T1000 (cell line): ENCODE data around the gene QSOX2.

Source experiments
- DNase-seq: peaks from one replicate; lab custom pipeline; 2025; ENCODE audit warnings: mixed read lengths; lab: John Stamatoyannopoulos, UW

QSOX2 gene

GRCh38 chr9:136203408-136204144 is 42.0 kb downstream of the QSOX2 start:
- DNase-seq: no peak

- DNase-seq: no peak
Measured at GRCh38 chr9:136202454-136203407, 42.9 kb downstream of the QSOX2 start.

GRCh38 chr9:136201609-136202453 is 43.8 kb downstream of the QSOX2 start:
- no peak for DNase-seq

DNA sequence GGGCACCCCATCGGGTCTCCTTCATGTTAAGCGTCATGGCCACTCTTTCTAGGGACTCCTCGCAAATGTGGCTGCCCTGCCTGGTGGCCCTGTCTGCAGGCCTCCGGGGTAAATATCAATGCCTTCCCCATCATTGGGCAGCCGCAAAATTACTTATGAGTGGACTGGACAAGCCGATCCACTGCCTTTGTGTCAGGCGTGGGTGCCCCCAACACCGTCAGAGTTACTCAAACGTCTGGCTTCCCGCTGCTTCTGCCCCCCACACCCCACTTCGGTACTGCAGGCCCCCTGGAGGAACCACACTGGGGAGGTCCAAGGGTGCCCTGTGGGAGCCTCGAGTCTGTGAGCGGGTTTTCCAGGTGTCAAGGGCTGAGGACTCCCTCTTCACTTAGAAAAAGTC is 44.4 kb downstream of the QSOX2 start:
- no peak for DNase-seq

GRCh38 chr9:136200424-136200823 is 45.2 kb downstream of the QSOX2 start:
- no peak for DNase-seq

- DNase-seq: no peak
Measured at GRCh38 chr9:136199391-136200288, 46.0 kb downstream of the QSOX2 start.

DNA sequence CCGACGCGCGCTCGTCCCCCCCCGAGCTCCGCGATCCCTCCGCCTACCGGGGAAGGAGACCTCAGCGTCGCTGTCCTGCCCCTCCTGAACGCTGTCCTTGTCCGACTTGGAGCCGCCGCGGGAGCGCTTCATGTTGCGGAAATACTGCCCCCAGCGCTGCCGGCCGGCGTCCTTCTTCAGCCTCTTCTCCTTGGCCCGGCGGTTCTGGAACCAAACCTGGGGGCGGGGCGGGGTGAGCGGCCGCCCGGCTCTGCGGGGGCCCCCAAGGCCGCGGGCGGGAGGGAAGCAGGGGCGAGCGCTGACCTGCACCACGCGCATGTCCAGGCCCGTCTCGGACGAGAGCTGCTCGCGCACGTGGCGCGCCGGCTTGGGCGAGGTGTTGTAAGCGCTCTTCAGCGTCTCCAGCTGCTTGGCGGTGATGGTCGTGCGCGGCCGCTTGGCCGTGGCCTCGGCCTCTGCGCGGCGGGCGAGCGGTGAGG is 47.0 kb downstream of the QSOX2 start:
- DNase-seq: no peak

DNA sequence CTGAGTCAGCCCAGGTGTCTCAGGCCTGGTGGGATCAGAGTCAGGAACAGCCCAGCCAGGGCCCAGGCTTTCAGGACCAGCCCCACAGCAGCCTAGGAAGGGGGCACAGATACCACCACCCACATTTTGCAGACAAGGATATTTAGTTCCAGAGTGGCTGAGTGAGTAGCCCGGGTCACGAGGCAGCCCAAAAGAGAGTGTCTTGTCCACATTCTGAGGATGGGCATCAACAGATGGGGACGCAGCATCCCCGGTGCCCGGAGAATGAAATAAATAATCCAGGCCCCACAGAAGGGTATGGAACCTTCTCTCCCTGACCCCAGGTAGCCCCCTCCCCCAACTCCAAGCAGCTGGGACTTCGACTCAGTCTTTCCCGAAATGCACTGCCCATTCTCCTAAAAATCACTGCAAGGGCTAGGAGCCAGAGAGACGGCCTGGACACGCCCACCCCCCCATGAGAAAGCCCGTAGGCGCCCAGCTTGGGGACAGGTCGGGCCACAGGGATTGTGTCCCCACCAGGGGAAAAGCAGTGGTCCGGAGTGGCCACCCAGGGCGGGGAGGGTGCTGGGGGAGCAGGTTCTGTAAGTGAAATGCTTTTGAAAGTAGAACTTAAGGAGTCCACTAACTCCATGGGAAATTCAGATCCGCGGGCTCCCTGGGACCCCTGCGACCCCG is 47.5 kb downstream of the QSOX2 start:
- DNase-seq: no peak

DNA sequence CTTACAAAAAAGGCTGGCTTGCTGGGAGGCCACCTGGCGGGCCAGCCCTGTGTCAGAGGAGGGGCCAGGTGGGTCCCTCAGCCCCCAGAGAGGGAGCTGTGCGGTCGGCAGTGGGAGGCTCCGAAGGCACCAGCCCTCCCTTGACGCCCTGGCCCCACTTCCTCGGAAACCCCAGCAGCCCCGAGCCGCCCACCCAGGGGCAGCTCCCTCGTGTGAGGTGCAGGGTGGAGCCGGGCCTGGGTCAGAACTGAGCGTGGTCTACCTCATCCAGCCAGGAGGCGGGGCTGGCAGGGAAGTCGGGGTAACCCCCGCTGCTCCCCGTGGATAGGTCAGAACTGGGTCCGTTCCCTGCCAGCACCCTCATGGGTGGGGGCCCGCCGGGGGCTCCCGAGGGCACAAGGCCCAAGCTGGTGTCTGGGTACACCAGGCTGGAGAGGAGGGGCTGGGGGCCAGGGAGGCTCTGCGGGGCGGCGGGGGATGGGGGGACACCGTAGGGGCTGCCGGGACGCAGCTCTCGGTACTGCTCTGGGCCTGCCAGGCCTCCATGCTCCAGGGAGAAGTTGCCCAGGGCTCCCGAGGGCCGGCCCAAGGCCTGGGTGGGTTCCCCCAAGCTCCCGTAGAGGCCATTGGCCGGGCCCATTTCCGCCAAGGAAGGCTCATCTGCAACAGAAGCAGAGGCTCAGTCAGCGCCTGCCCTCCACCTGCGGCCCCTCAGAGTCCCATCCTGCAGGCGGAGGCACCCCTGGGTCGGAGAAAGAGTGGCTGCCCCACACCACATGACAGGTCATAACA is 48.3 kb downstream of the QSOX2 start:
- DNase-seq: no peak

DNA sequence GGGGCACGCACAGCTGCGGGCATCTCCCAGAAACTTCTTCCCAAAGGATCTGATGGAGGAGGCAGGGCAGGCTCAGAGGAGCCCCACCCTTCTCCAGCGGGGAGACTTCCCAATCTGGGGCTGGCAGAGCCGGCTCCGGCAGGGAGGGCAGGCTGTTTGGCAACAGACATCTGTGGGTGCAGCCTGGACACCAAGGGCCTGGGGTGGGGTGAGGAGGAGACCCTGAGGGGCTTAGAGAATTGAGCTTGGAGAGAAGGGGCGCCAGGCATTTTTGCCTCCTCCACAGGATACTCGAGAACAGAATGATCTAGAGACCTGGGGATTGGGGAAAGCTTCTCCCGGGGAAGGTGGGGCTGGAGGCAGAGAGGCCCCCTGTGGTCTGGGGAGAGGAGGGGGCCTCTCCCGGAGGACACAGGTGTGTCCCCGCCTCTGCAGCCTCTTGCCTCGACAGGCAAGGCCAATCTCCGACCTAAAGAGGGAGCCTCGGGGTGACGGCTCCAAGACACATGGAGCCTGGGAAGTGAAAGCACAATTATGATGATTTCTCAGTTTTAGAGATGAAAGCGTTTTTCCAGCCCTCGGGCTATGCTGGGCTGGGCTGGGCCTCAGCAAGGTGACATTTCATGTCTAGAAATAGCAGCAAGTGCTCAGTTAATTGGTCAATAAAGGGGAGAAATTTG is 49.1 kb downstream of the QSOX2 start:
- no peak for DNase-seq

DNA sequence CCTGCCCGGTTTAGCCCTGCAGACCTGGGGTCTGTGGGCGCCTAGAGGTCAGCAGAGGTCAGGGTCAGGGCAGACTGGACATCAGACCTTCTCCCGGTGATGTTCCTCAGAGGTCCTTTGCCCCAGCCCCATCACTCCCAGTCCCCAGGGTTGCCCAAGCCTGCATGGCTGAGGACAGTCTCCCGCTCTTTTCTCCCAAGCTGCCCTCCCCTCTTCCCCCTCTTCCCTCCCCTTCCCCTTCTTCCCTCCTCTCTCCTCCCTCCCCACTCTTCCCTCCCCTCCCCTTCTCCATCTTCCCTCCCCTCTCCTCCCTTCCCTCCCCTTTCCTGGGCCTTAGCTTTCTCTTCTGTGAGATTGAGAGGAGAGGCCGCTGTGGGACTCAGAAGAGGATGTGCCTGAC is 51.1 kb downstream of the QSOX2 start:
- DNase-seq: no peak

GRCh38 chr9:136193891-136194279 is 51.7 kb downstream of the QSOX2 start:
- no peak for DNase-seq

DNA sequence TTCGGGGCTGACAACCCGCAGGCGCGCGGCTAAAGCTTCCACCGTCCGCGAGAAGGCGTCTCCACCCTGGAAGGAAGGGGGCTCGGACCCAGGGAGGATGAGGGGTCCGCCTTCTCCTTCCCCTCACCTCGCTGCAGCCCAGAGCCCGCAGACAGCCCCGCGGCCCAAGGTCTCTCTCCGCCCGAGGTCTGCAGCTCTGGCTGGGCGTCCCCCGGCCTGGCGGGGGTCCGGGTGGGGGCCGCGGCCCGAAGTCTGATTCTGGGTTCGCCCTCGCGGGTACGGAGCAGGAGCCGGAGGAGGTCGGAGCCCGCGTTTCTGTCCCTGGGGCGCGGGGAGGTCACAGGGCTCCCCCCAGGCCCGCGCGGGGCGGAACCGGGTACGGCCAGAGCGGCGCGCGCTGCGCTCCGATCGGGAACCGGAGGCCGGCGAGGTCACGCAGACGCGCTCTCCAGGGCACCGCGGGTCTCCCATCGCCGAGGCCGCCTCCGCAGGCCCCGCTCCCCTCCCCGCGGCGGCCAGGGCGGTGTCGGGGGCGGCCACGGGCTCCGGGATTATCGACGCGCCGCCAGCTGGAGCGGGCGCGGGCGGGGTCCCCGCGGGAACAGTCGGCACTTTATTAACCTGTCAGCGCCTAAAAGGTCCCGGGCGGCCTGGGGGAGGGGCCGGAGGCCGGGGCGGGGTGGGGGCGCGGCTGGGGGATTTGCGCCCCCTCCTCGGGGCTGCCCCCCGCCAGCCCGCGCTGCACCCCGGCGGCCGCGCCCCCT is 52.3 kb downstream of the QSOX2 start:
- no peak for DNase-seq

DNA sequence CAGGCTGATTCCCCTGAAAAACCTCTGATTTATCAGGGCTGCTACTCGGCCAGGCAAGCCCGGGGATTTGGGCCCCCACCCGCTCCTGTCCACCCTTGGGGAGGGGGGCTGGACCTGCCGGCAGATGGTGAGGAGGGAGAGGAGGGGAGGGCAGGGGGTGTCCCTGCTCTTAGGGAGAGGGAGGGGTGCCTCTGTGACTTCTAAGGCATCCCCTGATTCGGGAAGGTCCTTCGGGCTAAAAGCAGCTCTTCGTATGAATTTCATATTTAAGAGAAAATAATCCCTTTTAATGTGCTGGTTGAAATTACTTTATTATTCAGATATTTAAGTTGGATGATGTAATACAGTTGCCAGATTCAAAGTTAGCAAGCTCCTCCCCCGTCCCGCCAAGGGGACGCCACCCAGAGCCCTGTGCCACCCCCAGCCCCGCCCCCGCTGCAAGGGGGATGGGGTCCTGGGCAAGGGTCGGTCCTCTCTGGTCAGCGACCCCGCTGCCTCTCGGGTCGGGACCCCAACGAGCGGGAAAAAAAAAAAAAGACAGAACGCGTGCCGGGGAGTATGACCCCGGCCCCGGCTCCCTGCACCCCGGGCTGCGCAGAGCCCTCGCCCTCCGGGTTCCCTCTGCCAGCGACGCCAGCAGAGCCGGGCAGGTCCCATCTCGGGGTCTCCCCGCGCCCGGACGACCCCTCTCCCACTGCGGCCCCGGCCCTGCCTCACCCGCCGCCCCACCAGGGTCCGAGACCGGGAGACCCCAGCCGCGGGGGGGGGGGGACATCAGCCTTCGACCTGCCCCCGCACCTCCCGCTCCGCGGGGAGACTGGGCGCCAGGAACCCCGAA is 53.1 kb downstream of the QSOX2 start:
- no peak for DNase-seq

GRCh38 chr9:136191960-136192286 is 53.7 kb downstream of the QSOX2 start:
- no peak for DNase-seq

DNA sequence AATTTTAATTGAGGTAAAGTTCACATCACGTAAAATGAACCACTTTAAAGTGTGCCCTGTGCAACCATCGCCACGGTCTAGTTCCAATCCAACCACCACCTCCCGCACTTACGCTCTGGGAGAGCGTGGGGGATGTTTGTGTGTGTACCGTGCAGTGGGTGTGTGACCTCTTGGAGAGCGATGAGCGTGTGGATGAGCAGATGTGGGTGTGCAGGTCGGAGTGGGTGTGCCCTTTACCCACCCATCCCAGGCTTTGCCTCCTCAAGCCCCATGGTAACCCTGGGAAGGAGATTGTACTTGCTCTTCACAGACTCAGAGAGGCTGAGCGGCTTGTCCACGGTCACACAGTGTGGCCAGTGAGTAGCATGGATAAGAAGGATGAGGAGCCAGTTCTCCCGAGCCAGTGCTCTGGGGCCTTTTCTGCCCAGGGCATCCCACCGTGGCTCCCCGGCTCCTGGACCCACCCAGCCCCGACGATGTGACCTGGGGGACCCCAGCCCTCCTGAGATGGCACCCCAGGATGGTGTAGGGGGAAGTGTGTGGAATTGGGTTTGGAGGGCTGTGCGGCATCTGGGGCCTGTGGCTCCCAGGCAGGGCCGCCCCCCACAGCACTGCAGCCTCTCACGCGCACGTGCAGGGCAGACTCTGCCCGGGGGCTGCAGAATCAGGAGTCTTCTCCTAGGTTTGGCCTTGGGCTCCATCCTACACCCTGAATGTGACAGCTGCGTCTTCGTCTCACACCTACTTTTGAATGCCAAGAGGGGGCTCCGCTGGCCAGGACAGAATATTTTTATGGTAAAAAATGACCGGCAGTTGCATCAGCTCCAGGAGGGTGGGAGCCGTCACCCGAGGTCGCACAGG is 54.3 kb downstream of the QSOX2 start:
- no peak for DNase-seq

- no peak for DNase-seq
Measured at GRCh38 chr9:136190656-136191055, 55.0 kb downstream of the QSOX2 start.
